NCI-H510A (cell line): ENCODE data around the gene OVCH1.
"Not testable (repeated sequence)": the region's sequence is repeated elsewhere in the genome, so short reads cannot be mapped to it uniquely, and the experiment has no call there.

Source experiments
- DNase-seq: peaks from one replicate; lab custom pipeline; 2025; lab: John Stamatoyannopoulos, UW

The OVCH1 gene

DNA sequence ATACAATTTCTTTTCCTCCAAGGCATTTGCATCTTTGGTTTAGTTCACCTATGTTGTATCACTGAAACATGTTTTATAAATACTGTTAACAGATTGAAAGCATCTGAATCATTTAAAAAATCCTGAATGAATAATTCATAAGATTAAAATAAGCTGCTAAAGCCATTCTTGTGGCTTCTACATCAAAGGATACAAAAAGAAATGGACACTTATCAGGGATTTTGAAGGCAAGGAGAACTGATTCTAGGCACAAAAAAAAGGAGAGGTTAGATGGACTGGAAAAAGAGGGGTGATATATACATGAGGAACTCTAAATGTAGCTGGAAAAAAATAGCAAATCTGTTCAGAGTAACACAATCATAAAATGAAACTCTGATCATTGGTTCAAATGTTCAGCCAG, 5.8 kb upstream of the OVCH1 start:
- DNase-seq = no peak

DNA sequence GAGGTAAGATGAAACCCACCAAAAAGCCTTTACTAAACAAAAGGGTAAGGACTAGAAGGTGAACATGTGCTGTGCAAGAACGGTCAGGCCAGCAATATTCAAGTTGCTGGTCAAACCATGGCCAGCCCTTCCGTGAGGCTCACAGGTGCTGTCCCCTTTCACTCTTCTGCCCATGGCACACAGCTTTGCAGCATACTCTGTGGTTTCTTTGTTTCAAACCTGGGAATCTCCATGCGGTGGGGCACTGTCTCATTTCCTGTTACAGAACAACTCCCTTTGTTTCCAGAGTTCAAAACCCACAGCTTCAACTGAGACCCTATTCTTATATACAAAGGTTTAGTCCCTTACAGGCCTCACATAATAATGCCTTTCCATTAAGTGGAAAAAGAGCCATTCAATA, 1.7 kb upstream of the OVCH1 start:
- no peak for DNase-seq

GRCh38 chr12:29492891-29493290, 4.6 kb downstream of the OVCH1 start:
- no peak for DNase-seq

DNA sequence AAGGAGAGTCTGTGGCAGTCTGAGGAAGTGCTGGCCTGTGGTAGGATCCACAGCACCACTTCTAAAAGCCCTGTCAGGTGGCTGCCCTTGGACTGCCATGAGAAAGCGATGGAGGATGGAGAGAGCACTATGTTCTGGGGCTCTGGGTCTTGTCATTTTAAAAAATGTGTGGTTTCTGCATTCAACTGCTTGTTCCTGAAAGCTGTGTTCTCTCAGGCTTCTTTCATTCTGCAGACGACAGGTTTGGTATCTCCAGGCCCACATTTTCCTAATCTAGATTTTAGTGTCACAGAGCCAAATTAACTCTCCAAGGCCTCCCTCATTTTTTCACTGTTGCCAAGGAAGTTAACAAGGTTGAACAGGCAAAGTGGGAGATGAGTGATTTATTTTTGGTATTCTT, 10.5 kb downstream of the OVCH1 start:
- no peak for DNase-seq

- no peak for DNase-seq
Observed at GRCh38 chr12:29463198-29463597, 34.3 kb downstream of the OVCH1 start.

GRCh38 chr12:29460082-29460481, 37.4 kb downstream of the OVCH1 start:
- DNase-seq = no peak

GRCh38 chr12:29455087-29455486, 42.4 kb downstream of the OVCH1 start:
- DNase-seq = no peak

GRCh38 chr12:29451888-29452287, 45.6 kb downstream of the OVCH1 start:
- no peak for DNase-seq

DNA sequence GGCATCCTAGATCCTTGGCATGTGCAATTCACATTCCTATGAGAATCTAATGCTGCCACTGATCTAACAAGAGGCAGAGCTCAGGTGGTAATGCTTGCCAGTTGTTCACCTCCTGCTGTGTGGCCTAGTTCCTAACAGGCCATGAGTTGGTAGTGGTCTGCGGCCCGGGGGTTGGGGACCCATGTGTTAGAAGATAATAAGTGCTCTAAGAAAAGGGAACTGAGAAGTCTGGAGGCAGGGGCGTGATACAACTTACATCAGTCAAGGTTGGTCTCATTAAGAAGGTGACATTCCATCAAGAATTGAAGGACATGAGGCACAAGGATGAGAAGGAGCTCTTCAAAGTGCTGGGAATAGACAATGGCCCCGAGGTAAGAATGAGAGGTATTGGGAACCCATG, 49.3 kb downstream of the OVCH1 start:
- DNase-seq = no peak

GRCh38 chr12:29447285-29447975, 50.1 kb downstream of the OVCH1 start:
- DNase-seq = no peak

DNA sequence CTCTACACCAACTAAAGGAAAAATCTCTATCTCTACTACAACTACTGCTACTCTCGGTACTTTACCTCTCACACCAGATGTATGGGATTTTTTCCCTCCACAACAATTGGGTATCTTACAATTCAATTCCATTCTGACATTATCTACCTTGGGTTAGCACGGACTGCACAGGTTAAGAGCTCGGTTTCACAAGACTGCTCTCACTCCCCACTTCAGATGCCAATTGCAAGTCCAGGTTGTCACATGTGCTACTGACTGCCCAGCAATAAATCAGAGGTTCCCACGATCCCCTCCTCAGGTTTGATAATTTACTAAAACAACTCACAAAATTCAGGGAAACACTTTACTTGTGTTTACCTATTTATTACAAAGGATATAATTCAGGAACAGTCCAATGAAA, 58.0 kb downstream of the OVCH1 start:
- no peak for DNase-seq

DNA sequence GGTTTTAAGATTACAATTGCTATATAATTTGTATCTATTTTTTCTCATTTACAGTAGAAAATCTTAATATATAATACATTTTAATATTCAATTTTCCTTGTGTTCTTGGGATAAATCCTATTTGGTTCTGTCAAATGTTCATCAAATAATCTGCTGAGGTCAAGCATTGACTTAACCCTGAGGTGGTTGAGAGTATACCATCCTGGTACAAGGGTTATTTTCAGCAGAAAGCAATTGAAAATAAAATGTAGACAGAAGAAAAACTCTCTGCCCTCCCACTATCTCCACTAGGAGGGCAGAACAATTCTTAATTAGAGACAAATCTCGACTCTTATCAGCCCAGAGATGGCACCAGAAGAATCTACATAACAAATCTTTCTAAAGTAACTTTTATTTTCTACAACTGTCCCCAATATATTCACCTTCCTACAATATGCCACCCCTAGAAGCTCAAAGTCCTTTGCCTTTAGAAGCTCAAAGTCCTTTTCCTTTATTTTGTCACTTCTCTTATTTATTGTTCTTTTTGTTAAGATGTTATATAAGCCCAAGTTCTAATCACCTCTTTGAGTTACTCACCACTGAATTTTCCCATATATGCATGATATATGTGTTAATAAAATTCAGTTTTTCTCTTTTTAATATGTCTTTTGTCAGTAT, 58.6 kb downstream of the OVCH1 start:
- DNase-seq = no peak

- DNase-seq = no peak
Observed at GRCh38 chr12:29437575-29437974, 59.9 kb downstream of the OVCH1 start.

DNA sequence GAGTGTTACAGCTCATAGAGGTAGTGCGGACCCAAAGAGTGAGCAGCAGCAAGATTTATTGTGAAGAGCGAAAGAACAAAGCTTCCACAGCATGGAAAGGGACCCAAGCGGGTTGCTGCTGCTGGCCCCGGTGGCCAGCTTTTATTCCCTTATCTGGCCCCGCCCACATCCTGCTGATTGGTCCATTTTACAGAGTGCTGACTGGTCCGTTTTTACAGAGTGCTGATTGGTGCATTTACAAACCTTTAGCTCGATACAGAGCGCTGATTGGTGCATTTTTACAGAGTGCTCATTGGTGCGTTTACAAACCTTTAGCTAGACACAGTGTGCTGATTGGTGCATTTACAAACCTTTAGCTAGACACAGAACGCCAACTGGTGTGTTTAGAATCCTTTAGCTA, 60.7 kb downstream of the OVCH1 start:
- DNase-seq = not testable (repeated sequence)

- no peak for DNase-seq
Observed at GRCh38 chr12:29431513-29431912, 66.0 kb downstream of the OVCH1 start.

DNA sequence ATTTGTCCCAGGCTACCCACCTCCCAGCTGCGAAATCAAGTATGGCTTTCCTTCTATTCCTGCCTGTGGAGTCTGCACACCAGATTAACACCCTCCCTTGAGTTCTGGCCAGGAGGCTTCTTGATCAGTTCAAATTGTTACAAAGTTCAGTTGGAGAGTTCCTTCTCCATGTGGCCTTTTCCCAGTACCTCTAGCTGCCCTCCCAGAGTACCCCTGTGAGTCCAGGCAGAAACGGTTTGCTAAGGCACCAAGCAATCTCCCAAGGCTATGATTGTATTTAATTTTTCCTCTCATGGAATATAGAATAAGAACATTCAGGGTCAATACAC, 66.8 kb downstream of the OVCH1 start:
- no peak for DNase-seq

- no peak for DNase-seq
Observed at GRCh38 chr12:29429999-29430715, 67.3 kb downstream of the OVCH1 start.

DNA sequence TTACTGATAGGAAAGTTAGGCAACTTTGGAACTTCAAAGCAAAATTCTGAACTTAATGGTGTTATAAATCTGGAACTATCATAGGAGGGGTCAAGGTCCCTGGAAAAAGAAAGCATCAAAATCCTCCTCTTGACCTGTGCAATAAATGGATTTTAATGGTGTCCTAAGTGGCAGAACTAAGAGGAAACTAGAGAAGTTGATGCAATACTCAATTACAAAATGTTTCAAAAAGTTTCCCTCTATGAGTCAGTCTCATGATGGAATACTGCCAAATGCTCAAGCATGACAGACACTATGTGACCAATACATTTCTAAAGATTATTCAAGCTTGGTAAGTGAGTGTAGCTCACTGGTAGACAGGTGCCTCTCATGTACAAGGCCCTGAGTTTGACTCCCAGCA, 68.9 kb downstream of the OVCH1 start:
- no peak for DNase-seq

- DNase-seq = no peak
Observed at GRCh38 chr12:29427964-29428363, 69.5 kb downstream of the OVCH1 start.

DNA sequence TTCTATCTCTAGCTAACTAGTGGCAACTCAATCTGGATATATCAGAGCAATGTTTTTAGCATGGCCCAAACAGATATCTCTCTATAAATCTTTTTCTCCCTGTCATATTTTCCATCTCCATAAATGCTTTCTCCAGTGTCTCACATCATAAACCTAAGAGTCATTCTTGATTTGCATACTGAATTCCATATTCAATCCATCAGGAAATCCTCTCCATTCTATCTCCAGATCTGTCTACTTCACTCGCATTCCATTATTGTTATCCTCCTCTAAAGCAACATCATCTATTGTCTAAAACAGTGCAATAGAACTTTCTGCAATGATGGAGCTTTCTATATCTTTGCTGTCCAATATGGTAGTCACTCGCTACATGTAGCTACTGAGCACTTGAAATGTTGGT, 71.0 kb downstream of the OVCH1 start:
- no peak for DNase-seq

DNA sequence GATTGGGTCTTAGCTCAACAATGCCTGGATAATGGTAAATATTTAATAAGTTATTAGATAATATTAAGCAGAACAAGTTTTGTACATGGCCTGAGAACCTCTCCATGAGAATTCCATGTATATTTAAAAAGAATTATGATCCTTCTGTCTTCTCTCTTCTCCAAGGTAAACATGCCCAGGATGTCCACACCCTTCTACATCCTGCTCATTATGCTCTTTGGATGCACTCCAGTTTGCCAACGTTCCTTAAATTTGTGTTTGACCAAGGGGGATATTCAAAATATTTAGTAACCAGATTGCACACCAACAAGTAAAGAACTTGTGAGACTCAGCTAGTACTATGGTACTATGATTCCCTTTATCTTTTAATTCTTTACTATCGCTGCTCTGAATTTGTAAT, 71.8 kb downstream of the OVCH1 start:
- DNase-seq = no peak

GRCh38 chr12:29416748-29417147, 80.7 kb downstream of the OVCH1 start:
- no peak for DNase-seq

GRCh38 chr12:29415111-29415510, 82.4 kb downstream of the OVCH1 start:
- no peak for DNase-seq

- no peak for DNase-seq
Observed at GRCh38 chr12:29414368-29414767, 83.1 kb downstream of the OVCH1 start.
